Suprapubic skin (tissue), 4 donors: ENCODE data around the gene KLRG1.

Source experiments
- CTCF ChIP-seq, 2 donors: fragments of 200-600 bp in 1 of 2; fragments of 450-650 bp in 1 of 2; sonication (generic) in 1 of 2; IDR thresholded peaks; one replicate each; pipeline ENCODE4 v1.5.1; 2016 to 2019; ENCODE audit warnings: antibody characterized with exemption in 2 of 2, mild to moderate bottlenecking in 1 of 2, moderate library complexity in 1 of 2
- EP300 ChIP-seq: sonication (generic); formaldehyde crosslinking; IDR thresholded peaks from one replicate; pipeline ENCODE4 v1.6.1; 2017; ENCODE audit warnings: antibody characterized with exemption
- POLR2AphosphoS5 ChIP-seq, 3 donors: sonication (generic); formaldehyde crosslinking; IDR thresholded peaks; one replicate each; pipeline ENCODE4 v1.6.1; 2017; ENCODE audit warnings: antibody characterized with exemption in 3 of 3

GRCh38 chr12:8985213-8985754 is 4.1 kb upstream of the KLRG1 start:
- no peak for TF ChIP-seq POLR2AphosphoS5 (IDR thresholded peaks at IDR 0.05)
- TF ChIP-seq CTCF (IDR thresholded peaks at IDR 0.05): no peak
- TF ChIP-seq EP300: no peak
